HEK293T (cell line): ENCODE data around the gene ITGA3.

Experiments
- CTBP1 ChIP-seq: fragments of 450-650 bp; IDR thresholded peaks from 2 replicates; pipeline ENCODE4 v1.6.1; 2016; ENCODE audit warnings: borderline replicate concordance
- ELF4 ChIP-seq: fragments of 450-650 bp; IDR thresholded peaks from 2 replicates; pipeline ENCODE4 v1.6.1; 2017; ENCODE audit warnings: antibody characterized with exemption
- FOXA1 ChIP-seq: fragments of 450-650 bp; IDR thresholded peaks from 2 replicates; pipeline ENCODE4 v1.6.1; 2016; ENCODE audit warnings: mild to moderate bottlenecking
- FOXM1 ChIP-seq: fragments of 450-650 bp; IDR thresholded peaks from 2 replicates; pipeline ENCODE4 v1.6.1; 2017; ENCODE audit warnings: mild to moderate bottlenecking, borderline replicate concordance
- NFRKB ChIP-seq: fragments of 450-650 bp; IDR thresholded peaks from 2 replicates; pipeline ENCODE4 v1.6.1; 2016; ENCODE audit warnings: mild to moderate bottlenecking, moderate library complexity
- SP1 ChIP-seq: fragments of 450-650 bp; IDR thresholded peaks from 2 replicates; pipeline ENCODE4 v1.6.1; 2017
- SUZ12 ChIP-seq: fragments of 450-650 bp; IDR thresholded peaks from 2 replicates; pipeline ENCODE4 v1.6.1; 2016; ENCODE audit warnings: mild to moderate bottlenecking

GRCh38 chr17:50101346-50102163 lies 45.6 kb downstream of the ITGA3 start:
- TF ChIP-seq ELF4 = no peak
- no peak for TF ChIP-seq NFRKB
- no peak for TF ChIP-seq FOXM1
- no peak for TF ChIP-seq SUZ12
- no peak for TF ChIP-seq CTBP1
- no peak for TF ChIP-seq FOXA1
- no peak for TF ChIP-seq SP1
